ENCODE measurements around the gene ERCC8. TPM values are rescaled to one million over a fixed set of nuclear protein-coding genes. Genes with fewer than 3 reads are reported as not detected.

The ERCC8 gene
- total and polyA plus RNA-seq, 2 of the 13 experiments (the other 11 are each of a cell fraction or from before 2014, with no cell fraction given), result 24.4 to 35.2 TPM

DNA sequence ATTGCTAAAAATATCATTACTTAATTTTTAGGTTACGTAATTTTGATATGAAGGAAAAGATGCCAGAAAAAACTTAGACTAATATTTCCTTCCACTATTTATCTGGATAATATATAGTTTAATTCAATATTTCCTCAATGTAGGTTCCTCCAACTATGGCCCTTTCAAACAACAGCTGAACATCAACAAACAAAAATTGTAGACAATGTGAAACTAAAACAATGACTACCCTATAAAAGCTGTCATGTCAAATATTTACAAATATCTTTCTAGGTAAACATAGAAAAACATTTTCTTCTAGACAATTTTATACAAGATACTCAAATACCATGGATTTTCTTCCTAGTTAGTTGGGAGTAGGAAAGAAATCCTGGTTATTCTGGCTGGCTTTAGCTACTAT, 117.7 kb downstream of the ERCC8 start:
- WGBS (ENCODE audit: low lambda C conversion rate), result 98% methylated on average over 1 of the region's 1 CpG
- intact Hi-C loops (cut with micrococcal nuclease; ENCODE audit: unreplicated experiment), result no loop called here
- Histone ChIP-seq H3K4me1 (ENCODE audit: insufficient read depth, low read length) (no peaks in the 10 kb centered on the region), H3K27ac (ENCODE audit: extremely low read length, insufficient read depth, low read length) (no peak overlapping the region), H3K4me2 (ENCODE audit: low read depth, low read length) (no peak overlapping the region), H3K9ac (ENCODE audit: insufficient read depth, low read depth, low read length) (no peak overlapping the region), H4K20me1 (ENCODE audit: insufficient read depth, low read length) (no peaks in the 10 kb centered on the region), H3K27me3 (ENCODE audit: control insufficient read depth in 1 of 2, insufficient read depth in 2 of 2, low read length in 2 of 2) (no peaks in the 10 kb centered on the region), H3K79me2 (ENCODE audit: insufficient read depth, low read length) (no peaks in the 10 kb centered on the region), H3K36me3 (replicated peaks in 1 of 2; ENCODE audit: control insufficient read depth in 1 of 2, insufficient read depth in 2 of 2, low read length in 2 of 2) (no peaks in the 10 kb centered on the region), H2AFZ (ENCODE audit: low read length) (no peak overlapping the region), H3K4me3 (replicated peaks in 1 of 3; ENCODE audit: insufficient read depth in 1 of 3, low read depth in 2 of 3, low read length in 3 of 3) (no peak overlapping the region), H3K9me3 (ENCODE audit: low read length) (no peaks in the 10 kb centered on the region)
- FAIRE-seq, result no peak
- TF ChIP-seq HCFC1 (IDR thresholded peaks at IDR 0.05; ENCODE audit: low read depth, low read length) (no peak), ZNF781 (CRISPR knock-in tag; IDR thresholded peaks at IDR 0.05; ENCODE audit: borderline replicate concordance, not compliant biosample characterization) (no peak), SP4 (CRISPR knock-in tag; IDR thresholded peaks at IDR 0.05) (no peak), ZFP36L2 (CRISPR knock-in tag; IDR thresholded peaks at IDR 0.05) (no peak)
- TF ChIP-seq, protein P1, sequence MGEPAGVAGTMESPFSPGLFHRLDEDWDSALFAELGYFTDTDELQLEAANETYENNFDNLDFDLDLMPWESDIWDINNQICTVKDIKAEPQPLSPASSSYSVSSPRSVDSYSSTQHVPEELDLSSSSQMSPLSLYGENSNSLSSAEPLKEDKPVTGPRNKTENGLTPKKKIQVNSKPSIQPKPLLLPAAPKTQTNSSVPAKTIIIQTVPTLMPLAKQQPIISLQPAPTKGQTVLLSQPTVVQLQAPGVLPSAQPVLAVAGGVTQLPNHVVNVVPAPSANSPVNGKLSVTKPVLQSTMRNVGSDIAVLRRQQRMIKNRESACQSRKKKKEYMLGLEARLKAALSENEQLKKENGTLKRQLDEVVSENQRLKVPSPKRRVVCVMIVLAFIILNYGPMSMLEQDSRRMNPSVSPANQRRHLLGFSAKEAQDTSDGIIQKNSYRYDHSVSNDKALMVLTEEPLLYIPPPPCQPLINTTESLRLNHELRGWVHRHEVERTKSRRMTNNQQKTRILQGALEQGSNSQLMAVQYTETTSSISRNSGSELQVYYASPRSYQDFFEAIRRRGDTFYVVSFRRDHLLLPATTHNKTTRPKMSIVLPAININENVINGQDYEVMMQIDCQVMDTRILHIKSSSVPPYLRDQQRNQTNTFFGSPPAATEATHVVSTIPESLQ (CRISPR knock-in tag; conservative IDR thresholded peaks at IDR 0.05), result no peak
- BruUV-seq (replicated peaks), result no TSS peak
- no peak for DNase-seq (ENCODE audit: low spot score)
- in situ Hi-C loops (cut with HindIII; ENCODE audit: extremely low pct_ligation_motif_present, low pct_unique_long_range_greater_than_20kb), result no loop called here
- ChIA-PET CTCF (ENCODE audit: low intra/inter-chr PET ratio, low total read pairs) (no interaction called here), POLR2A (no interaction called here)
- no peak for ATAC-seq

DNA sequence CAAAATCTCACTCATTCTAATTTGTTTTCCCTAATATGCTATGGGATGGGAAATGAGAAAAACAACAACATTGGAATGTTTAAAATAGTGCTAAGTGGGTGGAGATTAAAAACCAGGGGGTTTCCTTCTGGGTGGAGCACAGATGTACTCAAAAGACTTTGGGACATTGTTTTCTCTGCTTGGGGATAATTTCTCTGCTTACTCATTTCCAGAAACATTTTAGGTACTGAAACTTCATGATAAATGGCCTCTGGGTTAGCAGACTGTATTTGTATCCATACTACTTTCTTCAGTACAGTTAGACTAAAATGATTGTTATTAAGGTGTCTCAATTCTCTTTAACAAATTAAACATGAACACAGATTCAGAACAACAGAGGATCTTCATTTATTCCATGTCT, 118.2 kb downstream of the ERCC8 start:
- ChIA-PET POLR2A (no interaction called here), CTCF (ENCODE audit: low intra/inter-chr PET ratio, low total read pairs) (no interaction called here)
- ATAC-seq (no peak), DNase-seq (ENCODE audit: low spot score) (no peak), FAIRE-seq (no peak)
- H3K36me3 ChIP-seq (replicated peaks in 1 of 2; ENCODE audit: control insufficient read depth in 1 of 2, insufficient read depth in 2 of 2, low read length in 2 of 2), result no peaks in the 10 kb centered on the region
- no peaks in the 10 kb centered on the region for H3K27me3 ChIP-seq (ENCODE audit: control insufficient read depth in 1 of 2, insufficient read depth in 2 of 2, low read length in 2 of 2)
- no peak overlapping the region for H3K4me2 ChIP-seq (ENCODE audit: low read depth, low read length)
- H2AFZ ChIP-seq (ENCODE audit: low read length), result no peak overlapping the region
- BruUV-seq (replicated peaks), result no TSS peak
- H3K27ac ChIP-seq (ENCODE audit: extremely low read length, insufficient read depth, low read length), result no peak overlapping the region
- H3K4me1 ChIP-seq (ENCODE audit: insufficient read depth, low read length), result no peaks in the 10 kb centered on the region
- H3K9me3 ChIP-seq (ENCODE audit: low read length), result no peaks in the 10 kb centered on the region
- H3K9ac ChIP-seq (ENCODE audit: insufficient read depth, low read depth, low read length), result no peak overlapping the region
- in situ Hi-C loops (cut with HindIII; ENCODE audit: extremely low pct_ligation_motif_present, low pct_unique_long_range_greater_than_20kb), result no loop called here
- no peak overlapping the region for H3K4me3 ChIP-seq (replicated peaks in 1 of 3; ENCODE audit: insufficient read depth in 1 of 3, low read depth in 2 of 3, low read length in 3 of 3)
- no peaks in the 10 kb centered on the region for H4K20me1 ChIP-seq (ENCODE audit: insufficient read depth, low read length)
- intact Hi-C loops (cut with micrococcal nuclease; ENCODE audit: unreplicated experiment), result no loop called here
- H3K79me2 ChIP-seq (ENCODE audit: insufficient read depth, low read length), result no peaks in the 10 kb centered on the region
- no peak for TF ChIP-seq NFE2 (CRISPR knock-in tag; IDR thresholded peaks at IDR 0.05)
- TF ChIP-seq GFI1 (CRISPR knock-in tag; IDR thresholded peaks at IDR 0.05; ENCODE audit: borderline replicate concordance), result no peak
- no peak for TF ChIP-seq ZNF670 (CRISPR knock-in tag; IDR thresholded peaks at IDR 0.05; ENCODE audit: borderline replicate concordance)
- TF ChIP-seq ZNF562 (CRISPR knock-in tag; IDR thresholded peaks at IDR 0.05; ENCODE audit: borderline replicate concordance), result no peak
- TF ChIP-seq CBFB (CRISPR knock-in tag; IDR thresholded peaks at IDR 0.05), result no peak
- TF ChIP-seq, protein P2, sequence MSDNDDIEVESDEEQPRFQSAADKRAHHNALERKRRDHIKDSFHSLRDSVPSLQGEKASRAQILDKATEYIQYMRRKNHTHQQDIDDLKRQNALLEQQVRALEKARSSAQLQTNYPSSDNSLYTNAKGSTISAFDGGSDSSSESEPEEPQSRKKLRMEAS (IDR thresholded peaks at IDR 0.05), result no peak
- TF ChIP-seq, protein P3, sequence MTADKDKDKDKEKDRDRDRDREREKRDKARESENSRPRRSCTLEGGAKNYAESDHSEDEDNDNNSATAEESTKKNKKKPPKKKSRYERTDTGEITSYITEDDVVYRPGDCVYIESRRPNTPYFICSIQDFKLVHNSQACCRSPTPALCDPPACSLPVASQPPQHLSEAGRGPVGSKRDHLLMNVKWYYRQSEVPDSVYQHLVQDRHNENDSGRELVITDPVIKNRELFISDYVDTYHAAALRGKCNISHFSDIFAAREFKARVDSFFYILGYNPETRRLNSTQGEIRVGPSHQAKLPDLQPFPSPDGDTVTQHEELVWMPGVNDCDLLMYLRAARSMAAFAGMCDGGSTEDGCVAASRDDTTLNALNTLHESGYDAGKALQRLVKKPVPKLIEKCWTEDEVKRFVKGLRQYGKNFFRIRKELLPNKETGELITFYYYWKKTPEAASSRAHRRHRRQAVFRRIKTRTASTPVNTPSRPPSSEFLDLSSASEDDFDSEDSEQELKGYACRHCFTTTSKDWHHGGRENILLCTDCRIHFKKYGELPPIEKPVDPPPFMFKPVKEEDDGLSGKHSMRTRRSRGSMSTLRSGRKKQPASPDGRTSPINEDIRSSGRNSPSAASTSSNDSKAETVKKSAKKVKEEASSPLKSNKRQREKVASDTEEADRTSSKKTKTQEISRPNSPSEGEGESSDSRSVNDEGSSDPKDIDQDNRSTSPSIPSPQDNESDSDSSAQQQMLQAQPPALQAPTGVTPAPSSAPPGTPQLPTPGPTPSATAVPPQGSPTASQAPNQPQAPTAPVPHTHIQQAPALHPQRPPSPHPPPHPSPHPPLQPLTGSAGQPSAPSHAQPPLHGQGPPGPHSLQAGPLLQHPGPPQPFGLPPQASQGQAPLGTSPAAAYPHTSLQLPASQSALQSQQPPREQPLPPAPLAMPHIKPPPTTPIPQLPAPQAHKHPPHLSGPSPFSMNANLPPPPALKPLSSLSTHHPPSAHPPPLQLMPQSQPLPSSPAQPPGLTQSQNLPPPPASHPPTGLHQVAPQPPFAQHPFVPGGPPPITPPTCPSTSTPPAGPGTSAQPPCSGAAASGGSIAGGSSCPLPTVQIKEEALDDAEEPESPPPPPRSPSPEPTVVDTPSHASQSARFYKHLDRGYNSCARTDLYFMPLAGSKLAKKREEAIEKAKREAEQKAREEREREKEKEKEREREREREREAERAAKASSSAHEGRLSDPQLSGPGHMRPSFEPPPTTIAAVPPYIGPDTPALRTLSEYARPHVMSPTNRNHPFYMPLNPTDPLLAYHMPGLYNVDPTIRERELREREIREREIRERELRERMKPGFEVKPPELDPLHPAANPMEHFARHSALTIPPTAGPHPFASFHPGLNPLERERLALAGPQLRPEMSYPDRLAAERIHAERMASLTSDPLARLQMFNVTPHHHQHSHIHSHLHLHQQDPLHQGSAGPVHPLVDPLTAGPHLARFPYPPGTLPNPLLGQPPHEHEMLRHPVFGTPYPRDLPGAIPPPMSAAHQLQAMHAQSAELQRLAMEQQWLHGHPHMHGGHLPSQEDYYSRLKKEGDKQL (CRISPR knock-in tag; IDR thresholded peaks at IDR 0.05; ENCODE audit: low read depth), result no peak
